Kidney glomerular epithelial cell (primary cell): ENCODE data around the gene R3HDM1.
"Not testable (repeated sequence)": the region's sequence is repeated elsewhere in the genome, so short reads cannot be mapped to it uniquely, and the experiment has no call there.

ENCODE experiments used
- DNase-seq: peaks from one replicate; lab custom pipeline; 2025; lab: John Stamatoyannopoulos, UW

R3HDM1 gene

DNA sequence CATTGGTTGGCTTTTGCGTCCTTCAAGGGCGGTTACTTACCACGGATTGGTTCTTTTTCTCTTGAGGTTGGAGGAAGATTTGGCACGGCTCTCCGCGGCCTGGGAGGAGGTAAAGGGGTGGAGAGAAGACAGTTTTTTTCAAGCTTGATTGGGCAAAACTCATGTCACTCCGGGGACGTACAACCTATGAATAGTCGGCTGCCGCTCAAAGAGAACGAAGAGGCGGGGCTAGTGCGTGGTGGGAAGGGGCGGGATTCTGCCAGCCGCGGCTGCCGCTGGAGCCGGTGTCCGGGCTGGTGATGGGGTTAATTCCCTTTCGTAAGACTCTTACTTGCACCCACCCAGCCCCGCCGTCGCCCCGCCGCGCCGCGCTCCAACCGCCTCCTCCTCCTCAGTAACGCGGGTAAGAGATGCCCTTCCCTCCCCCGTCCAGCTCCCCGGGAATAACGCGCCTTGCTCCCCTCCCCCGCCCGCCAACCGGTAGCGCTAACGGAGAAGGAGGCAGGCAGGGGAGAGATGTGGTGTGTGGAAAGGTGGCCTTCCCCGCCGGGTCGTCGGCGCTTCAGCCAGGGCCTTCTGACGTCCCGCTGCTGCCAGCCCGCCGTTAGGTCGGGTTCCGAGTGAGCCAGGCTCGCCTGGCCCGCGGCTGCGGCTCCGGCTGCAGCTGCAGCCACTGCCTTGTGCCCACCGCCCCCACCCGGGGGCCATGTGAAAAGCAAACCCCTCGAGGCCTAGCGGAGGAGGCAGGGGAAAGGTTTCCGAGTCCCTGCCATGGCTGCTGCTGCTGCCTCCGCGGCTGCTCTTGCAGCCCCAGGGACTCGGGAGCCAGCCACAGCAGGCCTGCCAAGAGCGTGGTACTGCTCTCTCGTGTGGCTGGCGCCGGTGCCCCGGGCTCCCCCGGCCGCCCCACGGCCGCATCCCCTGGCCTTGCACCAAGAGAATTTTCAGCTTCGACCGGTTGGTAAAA lies at the start of gene R3HDM1:
R3HDM1 (plus strand) TSS at position 254 of the 967 bp plus-strand sequence. CDS start 73,362 bp downstream, outside the sequence.
- DNase-seq, result peak; percentile 100

DNA sequence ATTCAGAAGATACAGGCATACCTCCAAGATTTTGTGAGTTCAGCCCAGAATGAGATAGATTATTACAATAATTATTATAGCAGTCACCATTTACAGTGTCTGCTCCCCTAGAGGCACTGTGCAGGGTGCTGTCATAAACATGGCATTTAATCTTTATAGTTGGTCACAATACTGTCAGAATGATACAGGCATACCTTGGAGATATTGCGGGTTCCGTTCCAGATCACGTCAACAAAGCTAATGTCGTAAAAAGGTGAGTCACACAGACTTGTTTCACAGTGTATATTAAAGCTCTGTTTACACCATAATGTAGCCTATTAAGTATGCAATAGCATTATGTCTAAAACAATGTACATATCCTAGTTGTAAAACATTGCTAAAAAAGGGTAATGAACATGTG lies 45.8 kb upstream of the R3HDM1 start:
- no peak for DNase-seq

DNA sequence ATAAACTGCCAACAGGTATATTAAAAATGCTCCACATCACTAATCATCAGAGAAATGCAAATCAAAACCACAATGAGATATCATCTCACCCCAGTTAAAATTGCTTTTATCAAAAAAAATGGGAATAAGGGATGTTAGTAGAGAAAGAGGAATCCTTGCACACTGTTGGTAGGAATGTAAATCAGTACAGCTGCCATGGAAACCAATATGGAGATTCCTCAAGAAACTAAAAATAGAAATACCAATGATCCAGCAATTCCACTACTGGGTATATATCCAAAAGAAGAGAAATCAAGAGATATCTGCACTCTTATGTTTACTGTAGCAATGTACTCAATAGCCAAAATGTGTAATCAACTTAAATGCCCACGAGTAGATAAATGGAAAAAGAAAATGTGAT lies 40.9 kb upstream of the R3HDM1 start:
- no peak for DNase-seq

DNA sequence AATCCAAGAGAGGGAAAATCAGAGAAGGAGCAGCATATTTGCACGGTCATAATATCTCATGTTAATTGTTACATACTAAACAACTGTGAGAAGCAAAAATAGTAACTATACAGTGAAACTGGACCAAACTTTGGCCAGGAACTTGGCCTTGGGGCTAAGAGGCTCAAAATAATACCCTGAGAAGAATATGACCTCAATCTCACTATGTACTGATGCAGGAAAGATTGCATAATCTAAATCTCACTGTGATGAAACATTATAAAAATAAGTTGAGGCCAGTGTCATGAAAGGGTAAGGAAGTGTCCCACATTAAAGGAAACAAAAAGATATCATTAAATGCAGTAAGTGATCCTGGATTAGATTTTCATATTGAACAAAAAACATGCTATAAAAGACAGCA lies 36.8 kb upstream of the R3HDM1 start:
- no peak for DNase-seq

DNA sequence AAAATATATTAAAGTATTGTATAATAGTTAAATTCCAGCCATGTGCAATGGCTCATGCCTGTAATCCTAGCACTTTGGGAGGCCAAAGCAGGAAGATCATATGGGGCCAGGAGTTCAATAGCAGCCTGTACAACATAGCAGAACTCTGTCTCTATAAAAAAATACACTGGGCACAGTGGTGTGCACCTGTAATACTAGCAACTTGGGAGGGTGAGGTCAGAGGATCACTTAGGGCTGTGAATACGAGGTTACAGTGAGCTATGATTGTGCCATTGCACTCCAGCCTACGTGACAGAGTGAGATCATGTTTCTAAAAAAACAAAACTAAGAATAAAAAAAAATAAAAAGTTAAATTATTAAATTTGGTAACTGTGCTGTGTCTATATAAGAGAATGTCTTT lies 36.4 kb upstream of the R3HDM1 start:
- DNase-seq, result no peak

DNA sequence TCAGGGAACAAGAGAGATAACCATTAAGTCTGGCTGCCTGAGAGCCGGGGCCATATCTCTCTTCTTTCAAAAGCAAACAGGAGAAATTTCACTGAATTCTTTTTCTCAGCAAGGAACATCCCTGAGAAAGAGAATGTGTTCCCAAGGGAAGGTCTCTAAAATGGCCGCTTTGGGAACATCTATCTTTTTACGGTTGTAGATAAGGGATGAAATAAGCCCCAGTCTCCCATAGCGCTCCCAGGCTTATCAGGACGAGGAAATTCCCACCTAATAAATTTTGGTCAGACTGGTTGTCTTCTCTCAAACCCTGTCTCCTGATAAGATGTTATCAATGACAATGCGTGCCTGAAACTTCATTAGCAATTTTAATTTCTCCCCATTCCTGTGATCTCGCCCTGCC lies 32.7 kb upstream of the R3HDM1 start:
- not testable (repeated sequence) for DNase-seq

DNA sequence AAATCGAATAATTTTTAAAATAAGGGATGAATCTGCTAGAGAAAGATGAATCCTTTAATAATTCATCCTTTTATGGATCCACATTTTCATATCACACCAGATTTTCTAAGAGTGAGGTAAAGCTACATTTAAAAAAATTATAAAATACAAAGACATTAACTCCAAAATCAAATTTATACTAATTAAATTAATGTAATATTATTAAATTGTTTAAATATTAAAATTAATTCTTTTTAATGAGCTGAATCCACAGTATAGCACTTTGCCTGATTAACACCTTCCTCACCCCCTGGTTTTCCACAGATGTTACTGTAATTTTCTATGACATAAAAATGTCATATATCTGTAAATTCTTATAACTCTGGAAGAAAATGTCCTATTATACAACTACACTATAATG lies 26.5 kb upstream of the R3HDM1 start:
- no peak for DNase-seq

DNA sequence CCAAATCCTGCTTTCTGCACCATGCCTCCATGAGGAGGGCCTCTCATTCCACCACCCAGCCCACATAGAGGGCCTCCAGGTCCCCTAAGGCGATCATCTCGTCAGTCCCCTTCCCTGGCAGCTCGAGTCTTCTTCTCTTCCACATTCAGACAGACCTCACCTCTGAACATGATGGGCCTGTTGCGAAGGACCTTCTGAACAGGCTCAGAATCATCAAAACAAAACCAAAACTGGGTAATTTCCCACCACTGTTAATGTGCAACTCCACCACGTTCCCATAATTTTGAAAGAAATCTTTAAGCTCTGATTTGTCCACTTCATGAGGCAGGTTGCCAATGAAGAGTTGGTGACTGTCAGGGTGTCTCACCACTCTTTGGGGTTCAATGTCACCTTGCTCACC lies 20.7 kb upstream of the R3HDM1 start:
- no peak for DNase-seq

DNA sequence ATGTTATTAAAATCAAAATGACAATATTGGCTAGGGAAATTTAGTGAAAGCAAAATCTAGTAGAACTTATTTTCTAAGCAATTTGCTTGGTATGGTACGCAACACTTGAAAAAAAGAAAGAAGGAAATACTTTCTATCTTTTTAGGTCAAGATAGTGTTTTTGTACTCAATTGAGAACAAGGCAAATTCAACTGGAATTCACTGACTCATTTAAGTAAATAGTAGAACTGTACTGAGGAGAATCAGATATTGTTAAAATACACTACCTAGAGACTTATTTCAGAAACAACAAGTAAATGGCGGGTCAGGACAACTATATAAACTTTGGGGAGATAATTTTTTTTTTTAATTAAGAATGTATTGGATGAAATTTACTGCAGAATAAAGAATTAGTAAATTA lies 19.2 kb upstream of the R3HDM1 start:
- no peak for DNase-seq

DNA sequence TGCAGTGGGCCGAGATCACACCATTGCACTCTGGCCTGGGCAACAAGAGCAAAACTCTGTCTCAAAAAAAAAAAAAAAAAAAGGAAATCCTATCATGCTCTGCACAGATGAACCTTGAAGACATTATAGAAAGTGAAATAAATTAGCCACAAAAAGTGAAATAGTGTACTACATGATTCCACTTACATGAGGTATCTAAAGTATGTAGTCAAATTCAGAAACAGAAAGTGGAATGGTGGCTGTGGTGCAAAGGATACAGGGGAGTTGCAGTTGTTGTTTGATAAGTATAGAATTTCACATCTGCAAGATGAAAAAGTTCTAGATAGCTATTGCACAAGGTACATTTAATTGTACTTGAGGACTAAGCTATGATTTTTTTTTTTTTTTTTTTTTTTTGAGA lies 5.5 kb upstream of the R3HDM1 start:
- DNase-seq, result no peak

DNA sequence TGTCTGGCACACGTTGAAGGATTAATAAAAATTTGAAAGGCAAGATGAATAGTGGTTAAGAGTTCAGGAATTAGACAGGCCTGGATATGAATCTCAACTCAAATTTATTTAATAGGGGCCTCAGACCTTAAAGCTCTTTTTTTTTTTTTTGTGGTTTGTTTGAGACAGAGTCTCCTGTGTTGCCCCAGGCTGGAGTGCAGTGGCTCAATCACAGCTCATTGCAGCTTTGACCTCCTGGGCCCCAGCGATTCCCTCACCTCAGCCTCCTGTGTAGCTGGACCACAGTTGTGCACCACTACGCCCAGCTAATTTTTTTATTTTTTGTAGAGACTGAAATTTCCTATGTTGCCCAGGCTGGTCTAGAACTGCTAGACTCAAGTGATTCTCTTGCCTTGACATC lies 3.3 kb upstream of the R3HDM1 start:
- no peak for DNase-seq

DNA sequence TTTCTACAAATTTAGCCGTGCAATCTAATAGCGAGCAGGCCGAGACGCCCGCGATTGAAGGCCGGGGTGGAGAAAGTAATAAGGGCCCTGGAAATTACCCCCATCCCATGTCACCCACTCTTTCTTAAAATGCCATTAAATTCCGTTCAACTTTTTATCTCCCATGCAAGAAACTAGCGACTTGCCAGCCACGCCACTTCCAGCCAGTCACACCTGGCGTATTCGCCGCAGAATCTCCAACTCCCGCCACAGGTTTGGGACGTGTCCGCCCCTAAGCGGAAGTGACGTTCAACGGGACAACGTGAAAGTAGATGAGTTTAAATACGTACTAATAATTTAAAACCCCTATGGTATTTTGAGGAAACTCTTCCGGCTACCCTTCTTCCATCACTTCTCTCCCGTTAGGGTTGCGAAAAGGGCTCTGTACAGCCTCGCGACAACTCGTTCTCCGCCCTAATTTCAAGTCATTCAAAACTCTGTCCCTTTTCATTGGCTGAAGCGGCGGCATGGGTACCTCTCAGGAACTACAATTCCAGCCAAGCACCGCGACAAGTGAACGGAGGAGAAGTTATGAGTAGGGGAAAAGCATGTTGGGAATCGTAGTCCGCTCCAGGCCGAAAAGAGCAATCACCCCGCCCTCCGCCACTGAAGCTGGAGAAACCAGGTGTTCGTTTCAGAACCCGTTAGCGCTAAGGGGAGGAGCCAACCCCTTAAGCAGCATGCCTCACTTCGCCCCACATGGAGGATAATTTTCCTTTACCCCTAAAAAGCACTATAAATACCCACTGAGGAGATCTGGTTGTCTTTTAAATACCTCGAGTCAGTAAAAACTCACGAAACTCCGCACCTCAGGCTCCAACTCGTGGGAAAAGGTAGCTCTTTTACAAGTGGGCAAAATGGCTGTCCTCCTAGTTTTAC lies 712 bp upstream of the R3HDM1 start, which contains the start of gene ZRANB3:
ZRANB3 (minus strand) TSS at position 906 of the 918 bp plus-strand sequence.
- peak; percentile 99 for DNase-seq

DNA sequence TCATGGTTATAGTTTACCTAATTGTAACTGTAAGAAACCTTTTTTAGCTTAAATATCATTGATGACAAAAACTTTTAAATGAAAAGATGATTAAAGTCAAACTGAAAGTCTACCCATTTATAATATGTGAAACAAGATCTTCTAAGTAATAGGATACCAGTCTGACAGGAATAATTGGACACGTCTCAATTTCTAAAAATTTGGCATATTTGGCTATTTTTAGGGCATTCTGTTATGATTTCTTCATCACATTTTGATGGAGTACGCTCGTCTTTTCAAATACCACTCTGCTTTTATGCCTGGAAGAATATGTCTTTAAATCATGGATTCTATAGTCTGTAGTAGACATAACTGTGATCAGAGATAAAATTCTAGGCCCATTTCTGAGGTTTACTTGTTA lies 1.3 kb downstream of the R3HDM1 start:
- DNase-seq, result no peak

DNA sequence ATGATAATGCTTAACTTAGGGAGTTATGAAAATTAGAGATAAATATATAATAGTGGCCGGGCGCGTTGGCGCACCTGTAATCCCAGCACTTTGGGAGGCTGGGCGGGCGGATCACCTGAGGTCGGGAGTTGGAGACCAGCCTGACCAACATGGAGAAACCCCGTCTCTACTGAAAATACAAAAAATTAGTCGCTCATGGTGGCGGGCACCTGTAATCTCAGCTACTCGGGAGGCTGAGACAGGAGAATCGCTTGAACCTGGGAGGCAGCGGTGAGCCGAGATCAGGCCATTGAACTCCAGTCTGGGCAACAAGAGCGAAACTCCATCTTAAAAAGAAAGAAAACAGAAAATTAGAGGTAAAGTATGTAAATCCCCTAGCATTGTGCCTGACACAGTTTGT lies 2.3 kb downstream of the R3HDM1 start:
- DNase-seq, result not testable (repeated sequence)

DNA sequence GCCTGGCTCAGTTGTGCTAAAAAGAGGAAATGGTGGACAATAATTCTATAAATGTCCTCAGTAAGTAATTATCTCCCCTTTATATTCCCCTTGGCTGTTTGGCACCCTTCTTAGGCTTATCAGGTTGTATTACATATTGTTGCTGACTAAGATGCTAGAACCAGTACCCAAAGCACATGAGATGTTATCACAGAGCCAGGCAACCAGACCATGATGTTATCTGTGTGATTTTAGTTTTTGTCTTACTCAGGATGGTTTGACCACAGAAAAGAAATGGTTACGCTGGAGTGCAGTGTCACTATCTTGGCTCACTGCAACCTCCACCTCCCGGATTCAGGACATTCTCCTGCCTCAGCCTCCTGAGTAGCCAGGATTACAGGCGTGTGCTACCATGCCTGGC lies 15.2 kb downstream of the R3HDM1 start:
- no peak for DNase-seq

DNA sequence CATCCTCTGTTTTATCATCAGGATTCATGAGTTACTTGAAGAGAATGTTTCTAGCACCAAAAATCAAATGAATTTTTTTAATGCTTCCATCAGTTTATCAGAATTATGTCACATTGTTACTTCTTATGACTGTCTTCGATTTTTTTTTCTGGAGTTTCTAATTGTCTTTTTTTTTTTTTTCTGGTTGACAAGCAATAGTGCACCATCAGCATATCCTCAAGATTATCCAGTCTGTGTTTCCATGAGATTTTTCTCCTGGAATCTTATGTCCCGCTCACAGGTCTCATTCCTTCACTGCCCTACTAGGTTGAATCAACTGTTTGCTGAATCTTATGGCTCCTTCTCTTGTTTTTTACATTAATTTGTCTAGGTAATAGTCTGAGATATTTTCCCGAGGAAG lies 16.0 kb downstream of the R3HDM1 start:
- DNase-seq, result no peak

DNA sequence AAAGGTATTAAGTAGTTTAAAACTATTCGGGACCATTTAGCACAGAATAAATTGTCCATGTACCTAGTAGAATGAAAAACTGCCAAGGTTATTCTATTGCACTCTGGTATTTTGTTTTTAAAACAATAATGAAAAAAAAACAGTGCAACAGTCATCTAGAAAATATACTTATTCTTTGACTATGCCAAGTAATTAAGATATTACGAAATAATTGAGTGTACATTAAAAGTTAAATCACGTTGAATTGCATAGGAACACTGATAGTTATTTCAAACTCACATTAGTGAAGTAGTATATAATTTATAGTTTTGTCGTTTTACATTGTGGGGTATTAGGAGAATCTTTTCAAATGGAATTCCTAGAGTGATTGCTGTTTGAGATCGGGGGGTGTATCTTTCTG lies 20.1 kb downstream of the R3HDM1 start:
- DNase-seq, result no peak

DNA sequence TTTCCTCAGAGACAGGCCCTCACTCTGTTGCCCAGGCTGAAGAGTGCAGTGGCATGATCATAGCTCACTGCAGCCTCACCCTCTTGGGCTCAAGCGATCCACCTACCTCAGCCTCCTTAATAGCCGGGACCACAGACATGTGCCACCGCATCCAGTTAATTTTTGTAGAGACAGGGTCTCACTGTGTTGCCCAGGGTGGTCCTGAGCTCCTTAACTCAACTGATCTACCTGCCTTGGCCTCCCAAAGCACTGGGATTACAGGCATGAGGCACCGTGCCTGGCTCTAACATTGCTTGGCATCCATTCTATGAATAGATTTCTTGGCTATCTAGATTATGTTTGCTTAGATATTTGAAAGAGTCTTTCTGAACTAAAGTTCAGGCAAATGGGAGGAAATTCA lies 21.6 kb downstream of the R3HDM1 start:
- no peak for DNase-seq

DNA sequence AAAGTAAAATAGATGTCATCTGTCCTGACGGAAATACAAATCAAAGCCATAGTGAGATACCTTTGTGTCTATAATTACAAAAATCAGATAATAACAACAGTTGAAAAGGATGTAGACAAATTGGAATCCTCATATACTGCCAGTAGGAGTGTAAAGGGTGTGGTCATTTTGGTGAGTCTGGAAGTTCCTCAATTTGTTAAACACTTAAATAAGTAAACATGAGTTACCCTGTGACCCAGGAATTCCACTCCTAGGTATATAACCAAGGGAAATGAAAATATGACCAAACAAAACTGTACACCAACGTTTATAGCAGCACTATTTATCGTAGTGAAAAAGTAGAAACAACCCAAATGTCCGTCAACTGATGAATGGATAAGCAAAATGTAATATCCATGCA lies 24.0 kb downstream of the R3HDM1 start:
- DNase-seq, result no peak

DNA sequence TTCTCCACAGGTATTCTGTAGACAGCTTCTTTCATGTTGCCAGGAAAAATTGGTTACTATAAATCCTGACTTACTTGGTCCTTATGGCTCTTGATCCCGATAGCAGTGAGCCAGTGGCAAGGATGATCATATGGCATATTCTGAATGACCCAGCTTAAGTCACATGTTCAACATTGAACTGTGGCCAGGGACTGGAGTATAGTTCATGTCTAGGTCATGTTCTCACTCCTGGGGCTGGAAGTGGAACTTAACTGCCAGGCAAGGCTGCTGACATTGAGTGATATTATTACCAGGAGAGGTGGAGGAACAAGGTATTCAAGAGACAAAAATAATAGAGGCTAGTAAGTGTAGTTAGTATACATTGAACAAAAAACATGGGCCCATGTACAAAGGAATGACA lies 26.2 kb downstream of the R3HDM1 start:
- DNase-seq, result no peak

DNA sequence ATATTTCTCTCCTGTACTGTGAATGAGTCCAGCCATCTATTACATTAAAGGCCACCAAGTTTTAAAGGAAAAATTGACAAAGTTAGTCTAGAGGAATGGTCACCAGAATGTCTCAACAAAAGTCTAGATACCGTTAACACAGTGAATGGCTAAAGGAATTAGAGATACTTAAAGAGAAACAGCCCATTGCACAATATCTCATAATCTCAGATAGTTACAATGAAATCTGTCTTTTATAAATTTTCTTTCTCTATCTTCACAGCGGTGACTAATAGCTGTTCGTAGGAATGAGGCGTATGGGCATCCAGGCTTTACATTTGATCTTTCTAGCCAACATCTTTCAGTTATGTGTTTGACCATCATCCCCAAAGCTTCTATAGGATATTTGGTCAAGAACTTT lies 30.6 kb downstream of the R3HDM1 start:
- DNase-seq, result no peak

DNA sequence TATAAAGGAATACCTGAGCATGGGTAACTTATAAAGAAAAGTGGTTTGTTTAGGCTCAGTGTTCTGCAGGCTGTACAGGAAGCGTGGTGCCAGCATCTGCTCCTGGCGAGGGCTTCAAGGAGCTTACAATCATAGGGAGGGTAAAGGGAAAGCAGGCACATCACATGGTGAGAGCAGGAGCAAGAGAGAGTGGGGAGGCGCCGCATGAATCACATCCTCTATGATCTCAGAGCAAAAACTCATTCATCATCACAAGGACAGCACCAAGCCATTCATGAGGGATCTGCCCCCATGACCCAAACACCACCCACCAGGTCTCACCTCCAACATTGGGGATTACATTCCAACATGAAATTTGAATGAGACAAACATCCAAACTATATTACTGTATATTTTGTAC lies 32.5 kb downstream of the R3HDM1 start:
- no peak for DNase-seq

DNA sequence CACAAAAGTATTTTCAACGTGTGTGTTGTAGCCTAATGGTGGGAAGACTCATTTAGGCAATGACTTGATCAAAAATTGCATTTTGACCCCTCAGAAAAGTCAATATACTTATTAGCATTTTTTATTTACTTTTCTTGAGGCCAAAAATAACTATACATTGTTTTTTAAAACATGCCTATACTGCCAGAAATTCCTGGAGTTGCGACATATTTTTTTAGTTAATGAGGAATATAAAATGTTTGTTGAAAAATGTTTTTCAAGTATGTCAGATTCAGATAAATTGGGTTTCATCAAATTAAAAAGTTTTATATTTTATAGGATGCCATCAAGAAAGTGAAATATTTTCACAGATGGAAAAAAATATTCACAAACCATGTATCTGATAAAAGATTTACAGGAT lies 39.6 kb downstream of the R3HDM1 start:
- DNase-seq, result no peak
